Lung microvascular endothelial cell (primary cell): Measurements from ENCODE around the gene KISS1. TPM values are rescaled to one million over a fixed set of nuclear protein-coding genes. Genes with fewer than 3 reads are reported as not detected.

Experiments
- DNase-seq, 2 donors: peaks; one replicate each; pipeline versions ENCODE4 v3.0.0 to v3.0.0-alpha.2; 2010; ENCODE audit warnings: low read depth in 2 of 2
- total RNA-seq: library from RNA; depleted of rRNA; stranded (reverse); fragments of >200 nt; gene quantifications from 2 replicates; pipeline ENCODE4 v1.2.1, GENCODE V29; 2014

The KISS1 gene
- total RNA-seq, 1 donor from 2014 or later, result 0.40 TPM

GRCh38 chr1:204161609-204162493 is 34.4 kb downstream of the KISS1 start:
- DNase-seq, result no peak

DNA sequence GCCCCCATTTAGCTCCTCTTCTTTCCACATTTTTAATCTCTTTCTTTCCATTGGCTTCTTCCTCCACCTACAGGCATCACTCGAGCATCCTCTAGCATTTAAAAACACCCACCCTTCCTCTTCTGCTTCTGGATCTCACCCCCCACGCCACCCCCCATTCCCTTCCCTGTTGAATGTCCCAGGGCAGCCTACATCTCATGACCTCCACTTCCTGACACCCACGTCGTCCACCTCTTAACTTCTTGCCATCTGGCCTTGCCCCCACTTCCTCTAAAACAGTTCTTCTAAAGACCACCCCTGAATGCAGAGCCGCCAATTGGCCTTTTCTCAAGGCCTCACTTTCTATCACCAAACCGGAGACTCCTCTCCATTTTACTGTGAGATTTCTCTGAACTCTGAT is 38.3 kb downstream of the KISS1 start:
- no peak for DNase-seq

DNA sequence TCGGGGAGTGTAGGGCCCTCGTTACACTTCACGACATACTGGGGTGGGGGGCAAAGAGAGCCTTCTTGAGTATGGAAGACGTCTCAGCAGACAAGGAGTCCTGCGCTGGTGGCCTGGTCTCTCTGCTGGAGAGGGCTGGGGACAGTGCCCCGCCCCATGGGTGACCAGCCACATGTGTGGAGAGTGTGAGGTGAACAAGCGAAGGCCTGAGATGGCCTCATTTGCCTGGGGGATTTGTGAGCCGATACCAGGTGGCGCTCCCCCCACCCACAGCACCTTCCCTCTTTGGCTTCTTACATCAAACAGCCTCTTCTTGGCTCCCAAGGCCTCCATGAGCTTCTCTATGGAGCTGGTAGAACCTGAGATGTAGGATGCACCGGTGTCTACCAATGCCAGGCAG is 40.4 kb downstream of the KISS1 start:
- no peak for DNase-seq

- DNase-seq, result no peak
Measured at GRCh38 chr1:204154568-204155255, 41.6 kb downstream of the KISS1 start.

- no peak for DNase-seq
Measured at GRCh38 chr1:204153667-204154066, 42.6 kb downstream of the KISS1 start.

DNA sequence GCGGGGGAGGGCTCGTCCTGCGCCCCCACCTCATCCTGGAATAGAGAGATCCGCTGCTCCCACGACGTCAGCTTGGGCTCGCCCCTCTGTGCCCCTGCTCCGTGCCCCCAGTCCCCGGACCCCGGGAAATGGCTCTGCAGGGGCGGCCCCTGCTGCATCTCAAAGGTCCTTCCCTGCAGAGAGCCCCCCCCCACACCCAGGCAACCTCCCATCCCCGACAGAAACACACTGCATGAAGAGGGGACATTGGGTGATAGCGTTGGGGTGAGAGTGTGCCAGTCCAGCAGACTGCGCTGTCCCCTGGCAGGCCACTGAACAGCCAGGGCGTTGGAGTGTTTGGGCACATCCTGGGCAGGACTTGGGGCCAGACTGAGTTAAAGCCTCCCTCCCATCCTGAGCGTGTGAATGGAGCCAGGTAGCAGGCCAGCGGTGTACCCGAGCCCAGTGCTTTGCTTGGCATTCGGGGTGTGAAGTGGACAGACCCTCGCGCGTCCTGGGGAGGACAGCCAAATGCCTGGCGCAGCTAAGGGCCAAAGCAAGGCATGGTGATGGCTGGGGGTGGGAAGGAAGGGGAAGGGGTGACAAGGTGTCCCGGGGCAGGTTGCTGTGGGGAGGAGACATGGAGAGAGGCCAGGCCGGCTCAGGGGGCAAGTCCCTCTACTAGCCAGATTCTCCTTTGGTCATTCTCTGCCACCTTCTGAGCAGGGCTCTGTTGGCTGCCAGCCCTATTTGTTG is 43.8 kb downstream of the KISS1 start:
- DNase-seq, result peak in 1 of 2 donors; percentile 27

DNA sequence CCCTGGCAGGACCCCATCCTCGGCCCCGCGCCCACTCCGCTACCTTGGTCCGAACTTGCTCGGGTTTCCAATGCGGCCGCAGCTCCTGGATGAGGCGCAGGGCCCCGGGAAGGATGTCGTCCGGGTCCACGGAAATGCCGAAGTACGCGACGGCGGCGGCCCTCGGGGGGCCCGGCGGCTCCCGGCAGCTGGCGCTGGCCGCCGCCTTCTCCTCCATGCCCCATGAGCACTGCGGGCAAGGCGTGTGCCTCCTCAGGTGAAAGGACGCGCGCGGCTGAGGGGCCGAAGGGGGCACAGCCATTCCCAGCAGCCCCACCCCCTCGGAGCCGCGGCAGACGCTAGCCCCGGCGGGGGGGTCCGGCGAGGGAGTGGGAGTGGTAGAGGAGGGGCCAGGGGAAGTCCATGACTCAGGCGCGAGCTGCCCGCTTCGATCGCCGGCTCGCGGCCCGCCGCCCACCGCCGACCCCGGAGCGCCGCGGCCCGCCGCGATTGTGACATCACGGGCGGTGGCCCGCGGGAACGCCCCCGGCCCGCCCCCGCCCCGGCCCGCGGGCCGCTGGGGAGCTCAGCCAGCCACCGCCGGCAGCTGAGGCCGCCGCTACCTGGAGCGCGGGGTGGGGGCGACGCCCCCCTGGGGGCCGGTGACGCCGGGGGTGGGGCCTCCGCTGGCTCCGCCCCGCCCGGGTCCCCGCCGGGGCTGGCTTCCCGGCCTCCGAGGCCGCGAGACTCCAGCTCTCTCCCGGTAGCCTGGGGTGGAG is 44.6 kb downstream of the KISS1 start, which contains the start of gene ETNK2:
Gene ETNK2 (minus strand): TSS at position 493 of the 758 bp plus-strand sequence. CDS start 192 bp downstream, at position 301.
- peak; percentile 48 to 72 for DNase-seq

- DNase-seq, result no peak
Measured at GRCh38 chr1:204150702-204151551, 45.4 kb downstream of the KISS1 start.

DNA sequence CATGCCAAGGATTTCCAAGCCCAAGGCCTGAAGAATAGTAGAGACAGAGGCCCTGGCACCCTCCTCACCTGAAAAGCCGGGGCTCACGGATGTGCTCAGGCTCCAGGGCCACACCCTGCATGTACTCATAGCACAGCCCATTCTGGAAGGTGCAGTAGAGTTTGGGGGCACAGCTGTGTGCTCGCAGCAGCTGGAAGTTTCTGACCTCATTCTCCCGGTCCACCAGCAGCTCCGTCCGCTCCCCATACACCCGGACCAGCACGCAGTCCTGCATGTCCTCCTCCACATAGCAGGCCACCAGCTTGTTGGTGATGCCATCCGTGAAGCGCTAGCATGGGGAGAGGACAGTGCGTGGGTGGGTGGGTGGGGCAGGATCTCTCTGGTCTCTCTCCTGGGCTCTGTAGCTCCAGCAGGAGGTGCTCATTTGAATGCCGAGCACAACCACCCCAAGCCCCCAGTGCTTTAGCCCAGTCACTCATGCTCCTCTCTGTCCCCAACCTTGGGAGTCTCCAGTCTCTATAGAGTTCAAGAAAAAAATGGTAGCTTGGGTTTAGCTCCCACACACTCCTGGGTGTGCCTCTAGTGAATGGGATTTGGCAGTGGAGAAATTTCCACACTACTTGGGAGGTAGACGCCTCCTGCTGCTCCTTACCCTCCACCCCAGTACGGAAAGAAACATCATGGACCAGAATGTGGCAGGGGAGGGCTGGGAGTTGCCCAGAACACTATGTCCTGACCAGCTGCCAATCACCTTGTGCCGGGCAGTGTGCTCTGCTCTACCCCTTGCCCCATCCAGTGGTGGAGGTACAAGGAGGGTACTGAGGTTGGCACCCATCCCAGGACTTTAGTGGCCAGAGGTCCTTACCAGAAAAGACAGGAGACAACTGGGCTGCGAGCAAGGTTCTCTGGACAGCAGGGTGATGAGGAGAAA is 46.4 kb downstream of the KISS1 start:
- DNase-seq, result no peak

DNA sequence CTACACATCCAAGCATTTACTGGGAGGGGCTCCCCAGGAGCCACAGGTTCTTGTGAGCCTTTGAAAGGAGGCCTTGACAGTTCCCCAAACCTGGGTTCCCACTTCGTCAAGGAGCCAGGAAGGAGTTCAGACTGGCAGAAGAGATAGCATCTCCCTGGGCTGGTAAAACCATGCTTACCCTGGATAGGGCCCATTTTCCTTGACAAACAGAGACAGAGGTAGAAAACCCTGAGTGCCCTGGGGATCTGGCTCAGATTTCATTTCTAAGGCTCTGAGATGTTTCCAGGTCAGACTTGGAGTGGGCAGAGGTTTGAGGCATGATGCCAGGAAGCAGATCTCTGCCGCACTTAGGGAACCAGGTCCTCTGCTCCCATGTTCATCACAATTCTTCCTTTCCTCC is 47.2 kb downstream of the KISS1 start:
- no peak for DNase-seq

- DNase-seq, result no peak
Measured at GRCh38 chr1:204147406-204148383, 48.6 kb downstream of the KISS1 start.

GRCh38 chr1:204146965-204147364 is 49.3 kb downstream of the KISS1 start:
- DNase-seq, result no peak

- no peak for DNase-seq
Measured at GRCh38 chr1:204146309-204146708, 50.0 kb downstream of the KISS1 start.

- no peak for DNase-seq
Measured at GRCh38 chr1:204145033-204145504, 51.2 kb downstream of the KISS1 start.

DNA sequence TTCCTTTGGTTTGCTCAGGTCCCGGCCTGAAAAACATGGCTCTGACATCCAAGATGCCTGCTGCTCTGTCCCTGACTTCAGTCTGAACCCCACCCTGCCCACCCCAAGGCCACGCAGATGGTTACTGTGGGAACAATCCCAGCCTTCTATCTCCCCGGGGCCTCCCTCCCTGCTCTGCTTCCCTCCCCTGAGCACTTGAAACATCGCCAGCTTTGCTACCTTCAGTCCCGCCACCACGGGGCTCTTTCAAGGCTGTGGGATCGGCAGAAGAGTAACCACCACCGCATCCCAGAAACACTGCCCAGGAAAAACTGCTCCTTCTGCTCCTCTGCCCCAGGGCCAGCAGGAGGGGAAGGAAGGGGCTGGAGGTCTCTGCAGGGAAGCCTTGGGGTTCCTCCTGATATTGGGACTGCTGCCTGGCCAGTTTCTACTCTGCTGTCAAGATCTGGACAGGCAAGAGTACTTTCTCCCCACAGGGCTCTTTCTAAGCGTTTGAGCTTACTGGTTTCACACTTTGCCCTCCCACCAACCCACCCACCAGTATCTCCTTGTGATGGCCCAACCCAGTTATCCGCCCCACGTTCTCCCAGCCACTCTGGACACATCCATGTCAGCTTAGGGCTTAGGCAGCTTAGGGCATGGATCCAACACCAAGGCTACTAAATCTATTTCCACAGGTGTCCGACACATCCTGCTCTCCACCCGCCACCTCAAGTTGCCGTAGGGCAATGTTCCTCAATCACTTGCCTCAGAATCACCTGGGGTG is 52.8 kb downstream of the KISS1 start:
- DNase-seq, result no peak

- no peak for DNase-seq
Measured at GRCh38 chr1:204142032-204142974, 54.0 kb downstream of the KISS1 start.
